AG10803 (cell line): Measurements from ENCODE around the gene SPP1.
"Not testable (repeated sequence)": the region's sequence is repeated elsewhere in the genome, so short reads cannot be mapped to it uniquely, and the experiment has no call there.

Experiments
- DNase-seq: peaks from one replicate; pipeline ENCODE4 v3.0.0; 2010; ENCODE audit warnings: low read depth
- H3K4me3 ChIP-seq: 2 replicates; pipeline ENCODE4 v1.5.1; 2011; ENCODE audit warnings: mild to moderate bottlenecking, low read length, control low read depth
- CTCF ChIP-seq: conservative IDR thresholded peaks from 2 replicates; pipeline ENCODE4 v1.5.1; 2011; ENCODE audit warnings: mild to moderate bottlenecking, low read length, control low read depth, inconsistent platforms

The SPP1 gene

DNA sequence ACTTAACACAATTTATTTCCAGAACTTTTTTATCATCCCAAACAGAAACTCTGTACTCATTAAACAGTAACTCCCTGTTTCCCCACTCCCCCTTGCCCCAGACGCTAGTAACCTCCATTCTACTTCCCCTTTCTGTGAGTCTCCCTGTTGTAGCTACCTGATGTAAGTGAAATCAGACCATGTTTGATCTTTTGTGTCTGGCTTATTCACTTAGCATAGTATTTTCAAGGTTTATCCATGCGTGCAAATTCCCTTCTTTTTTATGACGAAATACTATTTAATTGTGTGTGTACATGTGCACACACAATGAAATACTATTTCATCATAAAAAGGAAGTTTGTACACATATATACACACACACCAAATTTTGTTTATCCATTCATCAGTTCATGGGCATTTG lies 37.1 kb downstream of the SPP1 start:
- H3K4me3 ChIP-seq, result no peak overlapping the region
- no peak for DNase-seq
- no peak for TF ChIP-seq CTCF

DNA sequence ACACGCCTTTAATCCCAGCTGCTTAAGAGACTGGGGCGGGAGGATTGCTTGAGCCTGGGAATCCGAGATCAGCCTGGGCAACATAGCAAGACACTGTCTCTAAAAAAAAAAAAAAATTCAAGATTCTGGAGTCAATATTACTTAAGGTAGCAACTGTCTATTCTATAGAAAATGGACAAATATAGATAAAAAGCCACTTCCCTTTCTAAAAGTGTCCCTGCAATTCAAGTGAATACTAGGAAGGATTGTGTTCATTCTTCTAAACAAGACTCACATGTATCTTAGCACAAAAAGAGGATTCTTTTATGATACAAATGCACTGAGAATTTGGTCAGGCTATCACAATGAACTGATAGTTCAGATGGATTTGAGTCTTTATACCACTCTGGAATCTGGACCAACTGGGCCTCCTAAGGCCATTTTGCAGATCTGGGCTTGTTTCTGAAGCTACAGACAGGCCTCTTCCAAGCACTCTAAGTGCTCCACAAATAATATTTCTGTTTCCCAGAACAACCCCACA lies 38.9 kb downstream of the SPP1 start:
- no peak for DNase-seq
- TF ChIP-seq CTCF, result no peak
- H3K4me3 ChIP-seq, result no peak overlapping the region

GRCh38 chr4:88015659-88016295 lies 40.3 kb downstream of the SPP1 start:
- H3K4me3 ChIP-seq, result no peak overlapping the region
- TF ChIP-seq CTCF, result no peak
- DNase-seq, result no peak

GRCh38 chr4:88017516-88018297 lies 42.2 kb downstream of the SPP1 start:
- no peak for TF ChIP-seq CTCF
- H3K4me3 ChIP-seq, result no peak overlapping the region
- peak; percentile 95 for DNase-seq

DNA sequence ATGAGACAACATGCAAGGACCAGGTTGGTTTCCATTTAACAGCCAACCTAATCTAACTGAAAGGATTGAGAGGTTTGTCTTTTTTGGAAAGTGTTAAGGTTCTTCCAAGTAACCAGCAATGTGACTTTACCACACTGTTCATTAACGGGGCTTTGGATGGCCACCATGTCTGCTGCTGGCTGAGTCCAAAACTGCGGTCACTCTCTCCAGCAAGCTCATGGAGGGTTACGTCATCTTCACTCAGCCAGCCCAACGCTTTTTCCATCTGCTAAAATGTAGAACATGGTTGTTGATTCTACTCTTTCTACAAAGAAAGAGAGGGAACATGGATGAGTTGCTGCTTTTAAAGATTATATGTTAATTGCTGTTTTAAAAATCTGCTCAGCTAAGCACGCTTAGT lies 43.0 kb downstream of the SPP1 start:
- DNase-seq, result peak; percentile 78
- H3K4me3 ChIP-seq, result peak overlapping the region; percentile 21
- no peak for TF ChIP-seq CTCF

- TF ChIP-seq CTCF, result no peak
- peak; percentile 40 for DNase-seq
- H3K4me3 ChIP-seq, result no peak overlapping the region
Measured at GRCh38 chr4:88021824-88022223, 46.3 kb downstream of the SPP1 start.

GRCh38 chr4:88022289-88022688 lies 46.8 kb downstream of the SPP1 start:
- no peak for TF ChIP-seq CTCF
- DNase-seq, result no peak
- H3K4me3 ChIP-seq, result no peak overlapping the region

- not testable (repeated sequence) for H3K4me3 ChIP-seq, DNase-seq
Measured at GRCh38 chr4:88025868-88026661, 50.6 kb downstream of the SPP1 start.
